ENCODE data around the gene ZNF256.

ZNF256 gene

GRCh38 chr19:57914531-57914930 is 33.0 kb downstream of the ZNF256 start:
- in situ Hi-C loops (cut with HindIII; ENCODE audit: low pct_ligation_motif_present, low sequenced_read_pairs): no loop called here
- DNase-seq: no peak
- Histone ChIP-seq H3K4me3 (ENCODE audit: low read depth, low read length) (no peak overlapping the region), H3K27me3 (replicated peaks) (no peaks in the 10 kb centered on the region), H3K36me3 (replicated peaks) (peaks cover 23% of the 10 kb centered on the region), H3K27ac (no peak overlapping the region)
- no peak for TF ChIP-seq CTCF (IDR thresholded peaks at IDR 0.05; ENCODE audit: low read depth, low read length, missing control alignments)

DNA sequence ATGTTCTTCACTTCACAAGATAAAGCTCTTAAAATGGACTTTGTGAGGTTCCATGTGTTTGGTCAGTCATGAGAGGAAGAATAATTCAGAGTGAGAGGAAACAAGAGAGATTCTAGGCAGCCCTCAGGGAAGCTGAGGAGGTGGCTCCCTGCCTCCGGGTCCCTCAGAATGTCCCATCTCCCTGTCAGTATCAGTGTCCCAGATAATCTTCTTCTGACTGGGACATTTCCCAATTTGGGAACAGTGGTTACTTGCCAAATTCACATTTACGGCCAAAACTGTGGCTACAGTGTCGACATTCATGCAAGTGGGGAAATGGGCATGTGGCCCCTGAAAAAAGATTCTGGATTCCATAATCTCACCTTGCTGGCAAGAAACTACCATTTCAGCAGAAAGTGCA is 40.1 kb downstream of the ZNF256 start:
- DNase-seq: no peak
- in situ Hi-C loops (cut with HindIII; ENCODE audit: low pct_ligation_motif_present, low sequenced_read_pairs): no loop called here
- H3K4me3 ChIP-seq (ENCODE audit: low read depth, low read length): no peak overlapping the region
- no peak overlapping the region for H3K27ac ChIP-seq
- no peak for TF ChIP-seq CTCF (IDR thresholded peaks at IDR 0.05; ENCODE audit: low read depth, low read length, missing control alignments)
- H3K36me3 ChIP-seq (replicated peaks): peaks cover 25% of the 10 kb centered on the region
- H3K27me3 ChIP-seq (replicated peaks): no peaks in the 10 kb centered on the region

DNA sequence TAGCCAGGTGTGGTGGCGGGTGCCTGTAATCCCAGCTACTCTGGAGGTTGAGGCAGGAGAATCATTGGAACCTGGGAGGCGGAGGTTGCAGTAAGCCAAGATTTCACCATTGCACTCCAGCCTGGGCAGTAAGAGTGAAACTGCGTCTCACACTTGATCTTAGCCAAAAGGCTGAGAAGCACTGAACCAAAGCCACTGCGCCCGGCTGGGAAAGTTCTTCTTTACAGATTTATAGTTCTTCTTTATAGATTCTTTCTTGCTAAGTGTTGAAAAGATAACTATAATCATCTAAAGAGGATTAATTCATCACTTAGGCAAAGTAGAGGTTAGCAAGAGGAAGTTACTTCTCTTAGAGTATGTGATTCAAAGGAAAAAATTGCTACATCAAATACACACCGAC is 42.2 kb downstream of the ZNF256 start:
- H3K36me3 ChIP-seq (replicated peaks): peaks cover 12% of the 10 kb centered on the region
- no peak for DNase-seq
- in situ Hi-C loops (cut with HindIII; ENCODE audit: low pct_ligation_motif_present, low sequenced_read_pairs): no loop called here
- no peaks in the 10 kb centered on the region for H3K27me3 ChIP-seq (replicated peaks)
- TF ChIP-seq CTCF (IDR thresholded peaks at IDR 0.05; ENCODE audit: low read depth, low read length, missing control alignments): no peak
- no peak overlapping the region for H3K4me3 ChIP-seq (ENCODE audit: low read depth, low read length)
- no peak overlapping the region for H3K27ac ChIP-seq

GRCh38 chr19:57903618-57904184 is 43.8 kb downstream of the ZNF256 start:
- no peak for TF ChIP-seq CTCF (IDR thresholded peaks at IDR 0.05; ENCODE audit: low read depth, low read length, missing control alignments)
- peaks cover 8% of the 10 kb centered on the region for H3K36me3 ChIP-seq (replicated peaks)
- in situ Hi-C loops (cut with HindIII; ENCODE audit: low pct_ligation_motif_present, low sequenced_read_pairs): no loop called here

GRCh38 chr19:57900311-57900710 is 47.2 kb downstream of the ZNF256 start:
- H3K27ac ChIP-seq: no peak overlapping the region
- H3K27me3 ChIP-seq (replicated peaks): no peaks in the 10 kb centered on the region
- no peak overlapping the region for H3K4me3 ChIP-seq (ENCODE audit: low read depth, low read length)
- in situ Hi-C loops (cut with HindIII; ENCODE audit: low pct_ligation_motif_present, low sequenced_read_pairs): no loop called here
- H3K36me3 ChIP-seq (replicated peaks): no peaks in the 10 kb centered on the region
- DNase-seq: no peak
- no peak for TF ChIP-seq CTCF (IDR thresholded peaks at IDR 0.05; ENCODE audit: low read depth, low read length, missing control alignments)

More at GRCh38 chr19:57903618-57904184, 43.8 kb downstream of the ZNF256 start:
- no peak for DNase-seq
- Histone ChIP-seq H3K4me3 (ENCODE audit: low read depth, low read length) (no peak overlapping the region), H3K27ac (no peak overlapping the region), H3K27me3 (replicated peaks) (no peaks in the 10 kb centered on the region)
